Measurements from ENCODE around the gene ADAMTS15. TPM values are rescaled to one million over a fixed set of nuclear protein-coding genes. Genes with fewer than 3 reads are reported as not detected.

The ADAMTS15 gene
- total RNA-seq, 1 experiment from 2014 or later, result 6.9 TPM

DNA sequence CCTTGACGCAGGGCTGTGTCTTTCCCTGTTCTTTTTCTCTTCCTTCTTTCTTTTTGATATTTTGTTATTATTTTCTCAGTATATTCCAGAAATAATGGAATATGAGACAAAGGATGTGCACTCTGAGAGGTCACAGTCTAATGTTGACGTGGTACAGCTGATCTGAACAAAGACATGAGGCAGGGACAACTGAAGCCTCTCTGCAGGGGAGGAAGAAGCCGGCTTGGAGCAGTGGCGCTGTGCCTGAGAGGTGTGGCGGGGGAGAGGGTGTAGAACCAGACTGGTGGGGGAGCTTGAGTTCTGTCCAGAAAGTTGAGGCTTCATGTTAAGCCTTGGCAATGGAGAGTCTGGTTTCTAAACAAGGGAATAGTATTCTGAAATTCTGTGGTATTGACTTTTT is 34.7 kb downstream of the ADAMTS15 start:
- no peak overlapping the region for H3K27ac ChIP-seq
- H3K9me3 ChIP-seq (replicated peaks), result no peaks in the 10 kb centered on the region
- DNase-seq, result no peak
- H3K4me3 ChIP-seq, result no peak overlapping the region
- peaks cover 13% of the 10 kb centered on the region for H3K4me1 ChIP-seq
- no peaks in the 10 kb centered on the region for H3K27me3 ChIP-seq
- H3K36me3 ChIP-seq, result no peaks in the 10 kb centered on the region

DNA sequence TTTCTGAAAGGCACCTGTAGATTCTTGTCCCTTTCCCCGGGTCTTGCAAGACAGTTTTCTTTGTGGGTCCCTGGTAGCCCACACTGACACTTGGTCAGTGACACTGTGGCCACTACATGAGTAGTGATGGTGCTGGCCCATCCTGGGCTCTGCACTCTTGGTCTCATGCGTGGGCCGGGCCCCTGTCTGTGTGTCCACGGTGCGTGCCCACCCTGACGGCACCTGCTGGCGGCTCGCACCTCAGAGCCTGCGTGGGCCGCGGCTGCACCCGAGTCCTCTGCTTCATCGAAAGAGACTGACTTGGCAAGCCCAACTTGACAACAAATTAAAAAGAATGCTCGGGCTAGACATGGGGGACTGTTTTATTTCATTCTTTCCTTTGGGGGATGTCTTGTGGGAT is 37.5 kb downstream of the ADAMTS15 start:
- no peak overlapping the region for H3K27ac ChIP-seq
- no peak for DNase-seq
- H3K9me3 ChIP-seq (replicated peaks), result no peaks in the 10 kb centered on the region
- H3K27me3 ChIP-seq, result no peaks in the 10 kb centered on the region
- no peaks in the 10 kb centered on the region for H3K36me3 ChIP-seq
- H3K4me3 ChIP-seq, result no peak overlapping the region
- H3K4me1 ChIP-seq, result no peaks in the 10 kb centered on the region

DNA sequence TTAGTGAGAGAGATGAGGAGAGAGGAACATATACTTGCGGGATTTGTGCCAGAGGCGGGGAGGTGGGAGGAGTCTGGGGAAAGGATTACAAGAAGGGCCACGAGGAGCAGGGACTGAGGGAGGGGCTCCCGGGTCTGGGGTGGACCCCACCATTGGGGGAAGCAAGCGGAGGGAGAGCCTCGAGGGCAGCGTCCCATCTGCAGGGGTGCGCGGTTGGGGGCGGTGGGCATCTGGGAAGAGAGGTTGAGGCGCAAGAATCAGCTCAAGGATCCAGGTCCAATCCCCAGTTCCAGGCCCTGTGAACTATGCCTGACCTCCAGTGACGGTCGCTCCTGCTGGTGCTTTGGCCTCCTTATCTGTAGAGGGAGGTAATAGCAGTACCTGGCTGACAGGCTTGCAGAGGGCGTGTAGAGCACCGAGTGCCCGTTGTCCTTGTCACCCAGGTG is 38.0 kb downstream of the ADAMTS15 start:
- Histone ChIP-seq H3K36me3 (no peaks in the 10 kb centered on the region), H3K9me3 (replicated peaks) (no peaks in the 10 kb centered on the region), H3K4me3 (no peak overlapping the region), H3K4me1 (no peaks in the 10 kb centered on the region), H3K27me3 (no peaks in the 10 kb centered on the region), H3K27ac (no peak overlapping the region)
- DNase-seq, result no peak

DNA sequence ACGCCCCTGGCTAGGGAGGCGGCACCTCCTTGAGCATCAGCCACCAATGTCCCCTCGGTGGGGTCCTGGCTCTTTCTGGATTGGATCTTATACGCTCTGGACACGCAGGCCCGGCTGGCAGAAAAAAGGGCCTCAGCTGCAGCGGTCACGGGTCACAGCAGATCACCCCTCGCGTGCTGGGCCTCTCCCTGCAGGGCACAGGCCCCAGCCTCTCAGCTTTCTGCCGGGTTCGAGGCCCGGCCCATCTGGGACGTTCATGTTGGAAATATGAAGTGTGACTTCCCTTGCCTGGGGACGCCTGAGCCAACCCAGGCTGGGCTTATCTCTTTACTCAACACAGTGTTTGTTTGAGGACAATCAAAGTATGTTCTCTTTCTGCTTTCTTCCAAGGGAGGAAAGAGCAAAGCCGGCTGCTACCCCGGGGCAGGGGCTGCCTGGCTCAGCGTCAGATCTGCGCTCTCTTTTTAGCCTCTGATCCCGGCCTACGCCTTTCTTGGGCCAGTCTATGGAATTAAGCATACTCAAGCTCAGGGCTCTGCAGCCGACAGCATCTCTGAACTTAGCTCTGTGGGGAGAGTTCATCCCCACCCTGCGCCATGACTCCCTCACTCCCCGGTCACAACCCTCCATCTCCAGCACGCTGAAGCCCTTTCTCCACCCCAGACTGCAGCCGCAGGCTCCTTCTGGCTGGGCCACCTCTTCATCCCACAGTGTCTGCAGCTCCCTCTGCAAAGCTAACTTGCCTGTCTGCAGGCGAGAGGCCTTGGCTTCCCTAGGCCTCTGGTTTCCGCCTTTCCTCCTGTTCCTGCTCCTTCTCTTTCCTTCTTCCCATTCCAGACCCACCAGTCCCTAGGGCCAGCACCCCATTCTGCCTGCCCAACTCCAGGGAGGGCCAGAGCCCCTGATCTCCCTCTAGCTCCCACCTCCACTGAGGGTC is 38.8 kb downstream of the ADAMTS15 start:
- H3K27ac ChIP-seq, result no peak overlapping the region
- H3K4me3 ChIP-seq, result no peak overlapping the region
- H3K9me3 ChIP-seq (replicated peaks), result no peaks in the 10 kb centered on the region
- H3K4me1 ChIP-seq, result no peaks in the 10 kb centered on the region
- DNase-seq, result no peak
- H3K36me3 ChIP-seq, result no peaks in the 10 kb centered on the region
- H3K27me3 ChIP-seq, result no peaks in the 10 kb centered on the region

DNA sequence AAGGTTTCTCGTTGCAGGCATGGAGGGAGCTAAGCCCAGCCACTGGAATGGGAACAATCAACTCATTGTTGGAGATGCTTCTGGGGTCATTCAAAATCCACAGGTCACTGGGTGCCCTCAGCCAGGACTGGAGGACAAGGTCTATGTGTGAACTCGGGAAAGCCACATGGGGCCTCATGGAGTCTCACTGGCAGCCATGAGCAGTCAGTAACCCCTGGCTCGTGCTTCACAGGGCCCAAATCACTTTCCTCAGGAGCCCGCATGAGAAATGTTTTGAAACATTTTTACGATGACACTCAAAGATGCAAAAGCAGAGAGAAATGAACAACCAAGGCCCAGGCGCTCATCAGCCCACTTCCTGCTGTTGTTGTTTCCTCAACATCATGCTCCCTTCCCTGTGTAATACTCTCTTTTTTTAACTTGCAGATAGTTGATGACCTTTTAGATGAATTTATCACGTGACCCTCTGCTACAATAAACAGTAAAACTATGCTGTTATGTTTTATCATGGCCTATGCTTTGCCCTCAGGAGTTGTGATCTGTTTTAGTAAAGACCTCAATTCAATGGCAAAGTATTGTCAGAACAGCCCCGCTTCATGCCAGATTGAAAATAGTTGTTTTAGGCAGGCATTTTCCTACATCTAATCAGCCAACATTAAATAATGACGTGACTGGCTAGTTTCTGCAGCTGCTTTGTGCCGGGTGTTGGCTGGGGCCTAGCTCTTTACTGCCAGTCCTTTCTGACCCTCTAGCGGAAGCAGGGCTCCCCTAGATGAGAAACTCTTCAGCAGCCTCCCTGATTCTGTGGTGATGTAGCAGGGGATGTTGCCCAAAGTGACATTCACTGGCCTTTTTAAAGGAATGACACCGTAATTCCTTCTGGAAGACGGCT is 39.7 kb downstream of the ADAMTS15 start:
- H3K4me1 ChIP-seq, result no peaks in the 10 kb centered on the region
- no peak overlapping the region for H3K27ac ChIP-seq
- no peaks in the 10 kb centered on the region for H3K36me3 ChIP-seq
- no peaks in the 10 kb centered on the region for H3K27me3 ChIP-seq
- no peak for DNase-seq
- H3K9me3 ChIP-seq (replicated peaks), result no peaks in the 10 kb centered on the region
- H3K4me3 ChIP-seq, result no peak overlapping the region

DNA sequence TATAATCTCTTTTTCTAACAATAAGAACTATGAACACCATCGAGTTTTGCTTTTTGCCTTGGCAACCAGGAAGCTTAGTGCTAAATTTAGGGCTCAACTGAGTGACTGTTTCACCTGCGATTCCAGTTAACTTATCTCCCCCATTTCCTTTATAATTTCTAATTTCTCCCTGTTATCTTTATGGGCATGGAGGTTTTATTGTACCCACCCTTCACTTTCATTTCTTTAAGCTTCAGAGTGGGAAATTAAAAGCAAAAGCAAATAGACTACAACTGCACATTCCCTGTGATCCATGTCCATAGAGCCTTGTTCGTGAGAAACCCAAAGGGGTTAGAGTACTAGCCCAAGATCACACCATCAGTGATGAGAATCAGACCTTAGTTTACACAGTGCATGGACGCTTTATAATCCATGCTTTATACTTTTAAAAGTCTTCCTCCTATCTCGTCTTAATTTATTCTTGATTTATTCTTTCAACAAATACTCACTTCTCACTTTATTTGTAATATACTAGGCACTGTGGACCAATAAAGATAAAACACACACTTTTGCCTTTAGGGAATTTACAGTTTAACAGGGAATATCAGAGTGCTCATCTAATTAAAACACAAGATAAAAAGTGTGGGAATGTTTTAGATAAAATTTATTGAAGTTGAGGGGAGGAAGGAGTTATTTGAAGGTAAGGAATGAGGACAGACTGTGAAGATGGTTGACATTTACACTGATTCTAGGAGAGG is 40.6 kb downstream of the ADAMTS15 start:
- Histone ChIP-seq H3K27me3 (no peaks in the 10 kb centered on the region), H3K4me1 (no peaks in the 10 kb centered on the region), H3K27ac (no peak overlapping the region), H3K36me3 (no peaks in the 10 kb centered on the region), H3K9me3 (replicated peaks) (no peaks in the 10 kb centered on the region), H3K4me3 (no peak overlapping the region)
- no peak for DNase-seq

DNA sequence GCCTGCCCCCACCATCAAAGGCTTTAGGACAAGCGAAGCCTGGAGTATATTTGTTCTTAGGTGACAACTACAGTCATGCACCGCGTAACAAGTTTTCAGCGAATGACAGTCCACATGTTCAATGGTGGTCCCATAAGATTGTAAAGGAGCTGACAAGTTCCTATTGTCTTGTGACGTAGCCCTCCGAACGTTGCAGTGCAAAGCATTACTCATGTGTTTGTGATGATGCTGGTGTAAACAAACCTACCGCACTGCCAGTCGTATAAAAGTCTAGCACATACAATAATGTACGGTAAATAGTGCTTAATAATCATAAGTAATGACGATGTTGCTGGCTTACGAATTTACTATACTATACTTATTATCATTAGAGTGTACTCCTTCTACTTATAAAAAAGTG is 41.3 kb downstream of the ADAMTS15 start:
- Histone ChIP-seq H3K27ac (no peak overlapping the region), H3K9me3 (replicated peaks) (no peaks in the 10 kb centered on the region), H3K27me3 (no peaks in the 10 kb centered on the region), H3K4me1 (no peaks in the 10 kb centered on the region), H3K4me3 (no peak overlapping the region), H3K36me3 (no peaks in the 10 kb centered on the region)
- no peak for DNase-seq

DNA sequence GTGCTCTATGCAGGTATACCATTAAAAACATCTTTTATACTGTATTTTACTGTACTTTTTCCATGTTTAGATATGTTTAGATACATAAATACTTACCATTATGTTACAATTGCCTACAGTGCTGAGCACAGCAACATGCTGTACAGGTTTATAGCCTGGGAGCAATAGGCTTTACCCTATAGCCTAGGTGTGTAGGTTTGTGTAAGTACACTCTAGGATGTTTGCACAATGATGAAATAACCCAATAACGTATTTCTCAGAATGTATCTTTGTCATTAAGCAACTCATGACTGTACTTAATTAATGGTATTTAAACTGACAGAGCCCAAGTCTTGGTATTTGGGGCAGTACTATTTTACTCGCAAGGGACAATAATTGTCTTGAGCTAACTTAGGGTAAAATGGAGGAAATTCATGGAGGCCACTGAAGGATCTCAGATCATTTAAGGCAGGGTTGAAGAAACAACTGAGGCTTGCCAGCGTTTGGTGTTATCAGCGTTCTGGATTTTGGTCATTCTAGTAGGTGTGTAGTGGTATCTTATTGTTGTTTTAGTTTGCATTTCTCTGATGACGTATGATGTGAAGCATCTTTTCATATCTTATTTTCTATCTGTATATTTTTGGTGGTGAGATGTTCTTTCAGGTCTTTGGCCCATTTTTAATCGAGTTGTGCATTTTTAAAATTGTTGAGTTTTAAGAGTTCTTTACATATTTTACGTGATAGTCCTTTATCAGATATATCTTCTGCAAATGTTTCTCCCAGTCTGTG is 42.4 kb downstream of the ADAMTS15 start:
- Histone ChIP-seq H3K36me3 (no peaks in the 10 kb centered on the region), H3K27ac (no peak overlapping the region), H3K27me3 (no peaks in the 10 kb centered on the region), H3K4me1 (no peaks in the 10 kb centered on the region), H3K4me3 (no peak overlapping the region), H3K9me3 (replicated peaks) (no peaks in the 10 kb centered on the region)
- no peak for DNase-seq

DNA sequence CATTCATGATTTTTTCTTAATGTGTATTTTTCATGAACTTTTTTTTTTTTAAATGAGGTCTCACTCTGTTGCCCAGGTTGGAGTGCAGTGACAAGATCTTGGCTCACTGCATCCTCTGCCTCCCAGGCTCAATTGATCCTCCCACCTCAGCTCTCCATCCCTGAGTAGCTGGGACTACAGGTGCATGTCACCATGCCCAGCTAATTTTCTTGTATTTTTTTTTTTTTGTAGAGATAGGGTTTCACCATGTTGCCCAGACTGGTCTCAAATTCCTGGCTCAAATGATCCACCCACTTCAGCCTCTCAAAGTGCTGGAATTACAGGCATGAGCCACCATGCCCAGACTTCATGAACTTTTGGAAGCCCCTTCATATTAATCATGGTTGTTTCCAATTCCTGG is 49.7 kb downstream of the ADAMTS15 start:
- no peaks in the 10 kb centered on the region for H3K36me3 ChIP-seq
- no peaks in the 10 kb centered on the region for H3K9me3 ChIP-seq (replicated peaks)
- H3K27ac ChIP-seq, result no peak overlapping the region
- H3K4me3 ChIP-seq, result no peak overlapping the region
- no peaks in the 10 kb centered on the region for H3K27me3 ChIP-seq
- no peak for DNase-seq
- H3K4me1 ChIP-seq, result no peaks in the 10 kb centered on the region

DNA sequence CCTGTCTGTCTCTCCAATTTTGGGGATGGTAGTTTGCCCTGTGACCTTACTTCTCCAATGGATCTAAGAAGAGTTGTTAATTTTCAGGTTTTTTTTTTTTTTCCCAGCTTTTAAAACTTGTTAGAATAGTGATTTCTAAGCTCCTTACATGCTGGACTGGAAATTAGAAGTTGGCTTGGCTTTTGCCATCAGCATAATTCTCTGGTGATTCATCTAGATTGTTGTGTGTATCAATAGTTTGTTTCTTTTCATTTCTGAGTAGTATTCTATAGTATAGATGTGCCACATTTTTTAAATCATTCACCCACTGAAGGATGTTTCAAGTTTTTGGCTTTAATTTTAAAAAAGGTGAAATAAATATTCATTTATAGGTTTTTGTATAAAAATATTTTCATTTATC is 51.4 kb downstream of the ADAMTS15 start:
- no peak for DNase-seq
- Histone ChIP-seq H3K9me3 (replicated peaks) (no peaks in the 10 kb centered on the region), H3K4me3 (no peak overlapping the region), H3K36me3 (no peaks in the 10 kb centered on the region), H3K27ac (no peak overlapping the region), H3K27me3 (no peaks in the 10 kb centered on the region), H3K4me1 (no peaks in the 10 kb centered on the region)

DNA sequence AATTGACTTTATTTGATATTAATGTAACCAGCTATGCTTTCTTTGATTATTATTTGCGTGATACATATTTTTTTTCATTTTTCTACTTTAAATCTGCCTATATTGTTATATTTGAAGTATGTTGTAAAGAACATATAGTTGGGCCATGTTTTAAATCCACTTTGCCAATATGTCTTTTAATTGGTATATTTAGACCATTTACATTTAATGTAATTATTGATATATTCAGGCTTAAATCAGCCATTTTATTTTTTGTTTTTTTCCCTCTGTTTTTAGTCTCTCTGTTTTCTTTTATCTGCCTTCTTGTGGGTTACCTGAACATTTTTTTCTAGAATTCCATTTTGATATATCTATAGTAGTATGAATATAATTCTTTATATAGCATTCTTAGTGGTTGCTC is 55.9 kb downstream of the ADAMTS15 start:
- Histone ChIP-seq H3K36me3 (no peaks in the 10 kb centered on the region), H3K27me3 (no peaks in the 10 kb centered on the region), H3K27ac (no peak overlapping the region), H3K4me3 (no peak overlapping the region), H3K4me1 (no peaks in the 10 kb centered on the region), H3K9me3 (replicated peaks) (no peaks in the 10 kb centered on the region)
- no peak for DNase-seq

DNA sequence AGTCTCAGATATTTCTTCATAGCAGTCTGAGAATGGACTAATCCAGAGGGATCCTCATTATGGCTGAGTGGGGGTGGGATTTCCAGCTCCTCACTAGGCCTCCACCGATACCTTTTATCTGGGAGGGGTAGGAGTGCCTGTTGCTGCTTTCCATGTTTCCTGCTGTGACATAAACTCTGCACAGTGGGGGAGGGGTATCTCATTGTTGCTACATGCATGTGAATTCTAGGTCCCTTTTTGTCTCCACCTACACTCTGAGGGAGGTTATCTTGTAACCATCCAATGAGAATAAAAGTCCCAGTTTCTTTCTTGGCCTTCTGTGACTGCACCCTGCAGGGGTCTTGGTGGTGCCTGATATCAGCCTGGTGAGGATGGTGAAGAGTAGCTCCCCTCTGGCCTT is 60.5 kb downstream of the ADAMTS15 start:
- Histone ChIP-seq H3K27me3 (no peaks in the 10 kb centered on the region), H3K4me1 (0 out of 2 replicates have a peak, but pooled peaks cover 3% of the 10 kb centered on the region), H3K27ac (no peak overlapping the region), H3K36me3 (no peaks in the 10 kb centered on the region), H3K4me3 (no peak overlapping the region), H3K9me3 (replicated peaks) (no peaks in the 10 kb centered on the region)
- DNase-seq, result no peak

DNA sequence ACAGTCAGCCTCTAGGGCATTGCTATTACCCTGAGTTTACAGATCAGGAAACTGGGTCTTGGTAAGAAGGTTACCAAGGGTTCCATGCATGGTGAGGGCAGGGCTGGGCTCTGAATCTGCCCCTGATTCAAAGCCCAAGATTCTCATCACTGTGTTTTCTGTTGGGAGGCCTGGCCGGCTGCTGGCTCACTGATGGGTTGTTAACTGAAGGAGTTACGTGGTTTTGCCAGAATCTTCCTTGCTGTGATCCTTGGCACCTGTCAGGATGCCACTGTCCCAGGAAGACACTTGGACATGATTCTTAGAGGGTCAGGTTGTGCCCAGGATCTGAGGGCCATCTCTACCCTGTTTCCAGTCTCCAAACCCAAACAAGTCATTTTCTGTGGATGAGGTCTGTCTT is 61.5 kb downstream of the ADAMTS15 start:
- H3K27ac ChIP-seq, result no peak overlapping the region
- DNase-seq, result no peak
- no peak overlapping the region for H3K4me3 ChIP-seq
- H3K36me3 ChIP-seq, result no peaks in the 10 kb centered on the region
- H3K9me3 ChIP-seq (replicated peaks), result no peaks in the 10 kb centered on the region
- H3K4me1 ChIP-seq, result 0 out of 2 replicates have a peak, but pooled peaks cover 3% of the 10 kb centered on the region
- H3K27me3 ChIP-seq, result no peaks in the 10 kb centered on the region

DNA sequence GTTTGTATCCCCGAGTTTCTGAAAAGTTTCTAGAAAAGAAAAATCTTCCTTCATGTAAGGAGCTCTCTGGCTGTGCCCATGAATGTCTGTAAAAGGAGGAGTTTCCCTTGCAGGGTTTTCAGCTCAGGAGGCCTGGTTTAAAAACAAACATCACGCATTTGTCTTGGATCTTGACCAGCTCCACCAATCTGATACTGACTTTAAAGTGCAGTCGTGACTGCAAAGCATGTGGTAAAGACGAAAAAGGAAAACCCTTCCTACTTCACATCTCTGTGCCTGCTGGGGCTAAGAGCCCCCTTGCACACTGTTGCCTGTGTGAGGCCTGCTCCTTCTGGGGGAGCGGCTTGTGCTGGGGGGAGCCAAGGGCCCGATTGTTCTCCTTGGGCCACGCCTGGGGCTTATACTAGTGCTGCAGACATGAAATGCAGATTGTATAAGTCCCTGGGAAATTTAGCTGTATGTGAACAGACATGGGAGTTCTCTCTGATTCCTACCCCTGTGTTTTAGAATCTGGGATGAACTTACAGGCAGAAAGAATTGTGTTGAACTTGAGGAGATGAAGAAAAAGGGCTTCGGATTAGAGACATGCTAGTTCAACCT is 62.1 kb downstream of the ADAMTS15 start:
- H3K27ac ChIP-seq, result no peak overlapping the region
- no peaks in the 10 kb centered on the region for H3K36me3 ChIP-seq
- H3K9me3 ChIP-seq (replicated peaks), result no peaks in the 10 kb centered on the region
- no peak for DNase-seq
- H3K4me3 ChIP-seq, result no peak overlapping the region
- 0 out of 2 replicates have a peak, but pooled peaks cover 3% of the 10 kb centered on the region for H3K4me1 ChIP-seq
- H3K27me3 ChIP-seq, result no peaks in the 10 kb centered on the region

Measured in SJCRH30 (cell line).